ENCODE results near the gene CDC27.

DNA sequence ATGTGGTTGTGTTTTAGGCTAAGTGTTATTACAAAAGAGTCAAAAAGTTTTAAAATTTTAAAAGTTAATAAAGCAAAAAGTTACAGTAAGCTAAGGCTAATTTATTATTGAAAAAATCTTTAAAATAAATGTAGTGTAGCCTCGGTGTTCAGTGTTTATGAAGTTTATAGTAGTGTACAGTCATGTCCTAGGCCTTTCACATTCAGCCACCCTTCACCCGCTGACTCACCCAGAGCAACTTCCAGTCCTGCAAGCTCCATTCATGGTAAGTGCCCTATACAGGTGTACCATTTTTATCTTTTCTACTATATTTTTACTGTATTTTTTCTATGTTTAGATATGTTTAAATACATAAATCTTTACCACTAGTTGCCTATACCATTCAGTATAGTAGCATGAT lies 111.5 kb downstream of the CDC27 start:
- TF ChIP-seq, protein P1, sequence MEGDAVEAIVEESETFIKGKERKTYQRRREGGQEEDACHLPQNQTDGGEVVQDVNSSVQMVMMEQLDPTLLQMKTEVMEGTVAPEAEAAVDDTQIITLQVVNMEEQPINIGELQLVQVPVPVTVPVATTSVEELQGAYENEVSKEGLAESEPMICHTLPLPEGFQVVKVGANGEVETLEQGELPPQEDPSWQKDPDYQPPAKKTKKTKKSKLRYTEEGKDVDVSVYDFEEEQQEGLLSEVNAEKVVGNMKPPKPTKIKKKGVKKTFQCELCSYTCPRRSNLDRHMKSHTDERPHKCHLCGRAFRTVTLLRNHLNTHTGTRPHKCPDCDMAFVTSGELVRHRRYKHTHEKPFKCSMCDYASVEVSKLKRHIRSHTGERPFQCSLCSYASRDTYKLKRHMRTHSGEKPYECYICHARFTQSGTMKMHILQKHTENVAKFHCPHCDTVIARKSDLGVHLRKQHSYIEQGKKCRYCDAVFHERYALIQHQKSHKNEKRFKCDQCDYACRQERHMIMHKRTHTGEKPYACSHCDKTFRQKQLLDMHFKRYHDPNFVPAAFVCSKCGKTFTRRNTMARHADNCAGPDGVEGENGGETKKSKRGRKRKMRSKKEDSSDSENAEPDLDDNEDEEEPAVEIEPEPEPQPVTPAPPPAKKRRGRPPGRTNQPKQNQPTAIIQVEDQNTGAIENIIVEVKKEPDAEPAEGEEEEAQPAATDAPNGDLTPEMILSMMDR (IDR thresholded peaks at IDR 0.05), result no peak
- no peak for TF ChIP-seq POLR2A (IDR thresholded peaks at IDR 0.05)

All from lower leg skin (tissue), 3 donors.